Measurements from ENCODE around the gene PPOX.
A peak's percentile ranks its signal among the peaks of the same experiment; 100 is the strongest.

PPOX gene

DNA sequence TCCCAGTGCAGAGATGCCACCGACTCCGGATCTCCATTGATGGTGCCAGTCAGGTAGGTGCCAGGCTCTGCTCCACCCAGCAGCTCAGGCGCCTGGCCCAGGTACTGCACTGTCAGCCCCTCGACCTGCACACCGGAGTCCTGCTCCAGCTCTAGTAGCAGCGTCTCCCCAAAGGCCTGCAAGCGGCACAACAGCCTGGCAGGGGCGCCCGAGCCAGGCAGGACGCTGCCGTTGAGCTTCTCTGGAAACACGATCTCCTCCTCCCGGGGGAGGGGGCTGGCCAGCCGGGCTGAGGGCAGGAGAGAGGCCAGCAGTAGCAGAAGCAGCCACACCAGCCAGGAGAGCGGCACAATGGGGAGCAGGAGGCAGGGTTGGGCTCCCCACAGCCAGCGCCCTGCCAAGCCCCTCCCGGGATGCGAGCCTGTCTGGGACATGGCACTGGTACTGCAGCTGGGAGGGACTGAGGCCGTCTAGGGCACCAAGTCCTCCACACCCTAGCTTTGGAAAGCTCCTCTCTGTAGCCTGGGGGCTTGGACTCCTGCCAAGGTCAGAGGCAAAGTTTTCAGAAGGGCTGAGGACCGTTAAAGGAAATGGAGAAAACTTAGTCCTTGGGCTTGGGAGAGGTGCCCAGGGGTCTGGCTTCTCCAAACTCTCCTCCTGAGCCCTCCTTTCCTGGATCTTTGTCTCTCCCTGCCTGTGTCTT is 32.1 kb downstream of the PPOX start:
- peak overlapping the region; percentile 97 to 98 for H3K27ac ChIP-seq
- no peak for DNase-seq (ENCODE audit: low spot score)
- H3K4me3 ChIP-seq: peak overlapping the region; percentile 75
- TF ChIP-seq, protein P1, sequence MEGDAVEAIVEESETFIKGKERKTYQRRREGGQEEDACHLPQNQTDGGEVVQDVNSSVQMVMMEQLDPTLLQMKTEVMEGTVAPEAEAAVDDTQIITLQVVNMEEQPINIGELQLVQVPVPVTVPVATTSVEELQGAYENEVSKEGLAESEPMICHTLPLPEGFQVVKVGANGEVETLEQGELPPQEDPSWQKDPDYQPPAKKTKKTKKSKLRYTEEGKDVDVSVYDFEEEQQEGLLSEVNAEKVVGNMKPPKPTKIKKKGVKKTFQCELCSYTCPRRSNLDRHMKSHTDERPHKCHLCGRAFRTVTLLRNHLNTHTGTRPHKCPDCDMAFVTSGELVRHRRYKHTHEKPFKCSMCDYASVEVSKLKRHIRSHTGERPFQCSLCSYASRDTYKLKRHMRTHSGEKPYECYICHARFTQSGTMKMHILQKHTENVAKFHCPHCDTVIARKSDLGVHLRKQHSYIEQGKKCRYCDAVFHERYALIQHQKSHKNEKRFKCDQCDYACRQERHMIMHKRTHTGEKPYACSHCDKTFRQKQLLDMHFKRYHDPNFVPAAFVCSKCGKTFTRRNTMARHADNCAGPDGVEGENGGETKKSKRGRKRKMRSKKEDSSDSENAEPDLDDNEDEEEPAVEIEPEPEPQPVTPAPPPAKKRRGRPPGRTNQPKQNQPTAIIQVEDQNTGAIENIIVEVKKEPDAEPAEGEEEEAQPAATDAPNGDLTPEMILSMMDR (IDR thresholded peaks at IDR 0.05): no peak

DNA sequence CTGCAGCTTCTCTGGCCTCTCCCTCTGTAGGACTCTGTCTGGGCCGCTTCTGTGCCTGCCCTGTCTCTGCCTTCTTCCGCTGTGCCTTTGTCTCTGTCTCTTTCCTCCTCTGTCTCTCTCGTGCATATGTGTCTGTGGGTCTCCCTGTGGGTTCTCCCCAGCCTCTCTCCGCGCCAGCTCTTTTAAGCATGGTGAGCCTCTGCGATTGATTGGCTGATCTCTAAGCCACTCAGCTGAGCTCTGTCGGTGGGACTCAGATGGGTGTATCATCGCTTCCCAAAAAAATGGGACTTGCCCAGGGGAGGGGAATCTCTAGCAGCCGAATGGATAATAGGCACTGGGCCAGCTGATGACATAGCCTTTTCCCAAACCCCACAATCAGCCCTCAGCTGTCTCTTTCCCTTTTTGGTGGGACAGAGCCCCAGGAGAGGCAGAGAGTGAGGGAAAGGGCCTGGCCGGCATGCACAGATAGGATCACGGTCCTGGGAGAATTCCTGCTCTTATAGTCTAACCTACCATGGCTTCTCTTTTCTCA is 32.7 kb downstream of the PPOX start, which contains the start of gene ADAMTS4:
ADAMTS4 (minus strand) TSS at position 158 of the 535 bp plus-strand sequence. CDS start 427 bp downstream, outside the sequence.
- Histone ChIP-seq H3K27ac (peak within 1 kb of the TSS; percentile 97 to 98), H3K4me3 (peak within 1 kb of the TSS; percentile 75)
- TF ChIP-seq, protein P1 (IDR thresholded peaks at IDR 0.05): no peak
- DNase-seq (ENCODE audit: low spot score): peak; percentile 91

DNA sequence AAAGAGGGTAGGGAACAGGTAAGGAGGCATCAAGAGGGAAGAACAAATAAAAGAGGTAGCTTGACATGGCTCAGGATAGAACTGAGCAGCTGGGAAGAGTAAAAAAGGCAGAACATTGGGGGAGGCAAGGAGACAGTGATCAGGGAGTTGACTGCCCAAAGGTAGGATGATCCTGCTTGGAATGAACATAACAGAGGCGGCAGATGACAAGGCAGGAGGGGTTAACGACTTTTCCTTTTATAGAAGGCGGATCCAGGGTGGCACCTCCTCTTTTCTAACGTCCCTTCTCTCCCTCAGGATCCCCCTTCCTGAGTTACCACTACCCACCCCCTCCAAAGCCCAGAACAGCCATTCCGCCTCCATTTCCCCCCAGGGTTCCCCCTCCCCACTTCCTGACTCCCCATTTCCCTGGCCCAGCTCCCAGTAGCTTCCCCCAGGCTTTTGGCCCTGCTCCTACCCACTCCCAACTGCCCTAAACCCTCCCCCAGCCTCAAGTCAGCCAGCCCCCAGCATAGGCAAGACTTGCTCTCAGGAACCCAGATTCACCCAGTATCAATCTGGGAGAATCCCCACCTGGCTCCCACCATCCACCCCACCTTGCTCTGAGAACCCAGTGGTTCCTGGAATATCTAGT is 33.4 kb downstream of the PPOX start:
- DNase-seq (ENCODE audit: low spot score): no peak
- Histone ChIP-seq H3K4me3 (peak overlapping the region; percentile 75), H3K27ac (peak overlapping the region; percentile 97 to 98)
- TF ChIP-seq, protein P1 (IDR thresholded peaks at IDR 0.05): no peak

GRCh38 chr1:161200421-161200991 is 34.3 kb downstream of the PPOX start:
- Histone ChIP-seq H3K27ac (peak overlapping the region; percentile 97 to 98), H3K4me3 (peak overlapping the region; percentile 94)
- no peak for DNase-seq (ENCODE audit: low spot score)
- TF ChIP-seq, protein P1 (IDR thresholded peaks at IDR 0.05): no peak

- TF ChIP-seq, protein P1 (IDR thresholded peaks at IDR 0.05): no peak
- Histone ChIP-seq H3K4me3 (peak overlapping the region; percentile 94), H3K27ac (peak overlapping the region; percentile 97 to 98)
- peak; percentile 89 for DNase-seq (ENCODE audit: low spot score)
These were observed 35.0 kb downstream of the PPOX start for GRCh38 chr1:161200992-161201835.

GRCh38 chr1:161201836-161202712 is 35.8 kb downstream of the PPOX start, which contains the start of gene NDUFS2:
Gene NDUFS2, plus strand, starts transcription at chr1:161202367. Its CDS starts 19 bp downstream, at chr1:161202386.
- peak within 1 kb of the TSS; percentile 94 for H3K4me3 ChIP-seq
- peak within 1 kb of the TSS; percentile 97 to 98 for H3K27ac ChIP-seq
- TF ChIP-seq, protein P1 (IDR thresholded peaks at IDR 0.05): no peak
- peak; percentile 99 for DNase-seq (ENCODE audit: low spot score)

Data from coronary artery (tissue), 2 donors.